Activated CD8-positive, alpha-beta memory T cell treated with anti-CD3 and anti-CD28 coated beads for 1 hour (primary cell): ENCODE measurements around the gene P2RY2.

Experiments
- DNase-seq, 2 donors: peaks; one replicate each; pipeline ENCODE4 v3.0.0-alpha.2; 2020; ENCODE audit warnings: low read depth in 1 of 2; ENCODE audit errors: extremely low read depth in 1 of 2

P2RY2 gene

GRCh38 chr11:73203790-73204189 is 14.3 kb upstream of the P2RY2 start:
- DNase-seq = no peak

- no peak for DNase-seq
Observed at GRCh38 chr11:73204711-73205121, 13.4 kb upstream of the P2RY2 start.

- DNase-seq = no peak
Observed at GRCh38 chr11:73205661-73206343, 12.3 kb upstream of the P2RY2 start.

GRCh38 chr11:73206801-73207200 is 11.3 kb upstream of the P2RY2 start:
- no peak for DNase-seq

GRCh38 chr11:73209892-73210291 is 8.2 kb upstream of the P2RY2 start:
- DNase-seq = no peak

- DNase-seq = no peak
Observed at GRCh38 chr11:73210916-73211667, 7.0 kb upstream of the P2RY2 start.

GRCh38 chr11:73213196-73214143 is 4.6 kb upstream of the P2RY2 start:
- DNase-seq = no peak

- no peak for DNase-seq
Observed at GRCh38 chr11:73215191-73216134, 2.6 kb upstream of the P2RY2 start.

- no peak for DNase-seq
Observed at GRCh38 chr11:73216465-73216864, 1.6 kb upstream of the P2RY2 start.

- no peak for DNase-seq
Observed at GRCh38 chr11:73217131-73217809, 811 bp upstream of the P2RY2 start.

- no peak for DNase-seq
Observed at GRCh38 chr11:73217810-73218105, 323 bp upstream of the P2RY2 start.

GRCh38 chr11:73218830-73219215 is 742 bp downstream of the P2RY2 start:
- no peak for DNase-seq

- no peak for DNase-seq
Observed at GRCh38 chr11:73219396-73220285, 1.6 kb downstream of the P2RY2 start.

GRCh38 chr11:73221451-73221850 is 3.4 kb downstream of the P2RY2 start:
- DNase-seq = no peak

GRCh38 chr11:73221996-73222395 is 3.9 kb downstream of the P2RY2 start:
- no peak for DNase-seq

GRCh38 chr11:73223998-73224730 is 6.1 kb downstream of the P2RY2 start:
- DNase-seq = no peak

GRCh38 chr11:73225001-73225686 is 7.1 kb downstream of the P2RY2 start:
- DNase-seq = no peak

- no peak for DNase-seq
Observed at GRCh38 chr11:73225851-73226250, 7.8 kb downstream of the P2RY2 start.
